Liver (tissue), 3 donors: ENCODE results near the gene SLC24A4.

Source experiments
- CTCF ChIP-seq: fragments of 150-350 bp; IDR thresholded peaks from 2 replicates; pipeline ENCODE4 v1.5.1; 2017; ENCODE audit warnings: improper control_type of control experiment, low read depth, low read length; ENCODE audit not compliant: missing input control
- RXRA ChIP-seq, 2 donors: IDR thresholded peaks; 2 replicates each; pipeline ENCODE4 v1.6.1; 2017 to 2018; ENCODE audit warnings: antibody characterized with exemption in 2 of 2, mild to moderate bottlenecking in 1 of 2
- donor health status: healthy.
- donor health status: healthy.

GRCh38 chr14:92369097-92369496 lies 46.1 kb downstream of the SLC24A4 start:
- TF ChIP-seq CTCF (no peak), RXRA (IDR thresholded peaks at IDR 0.05) (no peak)
